HG03175 (cell line): ENCODE measurements around the gene CARD19.

ENCODE experiments used
- ATAC-seq: cut with Tn5 transposase; IDR thresholded peaks from one replicate; pipeline ENCODE4 v1.9.1; 2021; ENCODE audit warnings: mild to moderate bottlenecking, moderate library complexity; ENCODE audit not compliant: unreplicated experiment

CARD19 gene

GRCh38 chr9:93117924-93118862 is 22.2 kb downstream of the CARD19 start:
- ATAC-seq: no peak

- no peak for ATAC-seq
Measured at GRCh38 chr9:93118863-93119702, 23.1 kb downstream of the CARD19 start.

GRCh38 chr9:93119703-93119952 is 23.6 kb downstream of the CARD19 start:
- ATAC-seq: no peak

GRCh38 chr9:93119953-93120845 is 24.2 kb downstream of the CARD19 start:
- ATAC-seq: peak; percentile 90

- ATAC-seq: no peak
Measured at GRCh38 chr9:93120846-93121315, 24.9 kb downstream of the CARD19 start.

- ATAC-seq: no peak
Measured at GRCh38 chr9:93121316-93122241, 25.6 kb downstream of the CARD19 start.

- no peak for ATAC-seq
Measured at GRCh38 chr9:93122721-93123221, 26.8 kb downstream of the CARD19 start.

GRCh38 chr9:93123561-93124283 is 27.7 kb downstream of the CARD19 start:
- ATAC-seq: no peak

- ATAC-seq: no peak
Measured at GRCh38 chr9:93124793-93125192, 28.8 kb downstream of the CARD19 start.

GRCh38 chr9:93125331-93125894 is 29.4 kb downstream of the CARD19 start:
- no peak for ATAC-seq

- no peak for ATAC-seq
Measured at GRCh38 chr9:93126151-93126781, 30.2 kb downstream of the CARD19 start.

GRCh38 chr9:93126825-93127368 is 30.9 kb downstream of the CARD19 start:
- no peak for ATAC-seq

GRCh38 chr9:93127395-93127911 is 31.4 kb downstream of the CARD19 start:
- ATAC-seq: no peak

- no peak for ATAC-seq
Measured at GRCh38 chr9:93128011-93128714, 32.1 kb downstream of the CARD19 start.

- no peak for ATAC-seq
Measured at GRCh38 chr9:93128715-93129224, 32.8 kb downstream of the CARD19 start.

GRCh38 chr9:93129286-93129685 is 33.3 kb downstream of the CARD19 start:
- ATAC-seq: no peak
